Hepatocyte (in vitro differentiated cells): Measurements from ENCODE around the gene AK3.

Experiments used
- CTCF ChIP-seq: fragments of 200-600 bp; sonication (generic); IDR thresholded peaks from 2 replicates; pipeline ENCODE4 v1.5.1; 2016; ENCODE audit warnings: antibody characterized with exemption, mild to moderate bottlenecking; ENCODE audit not compliant: poor library complexity
- EZH2 ChIP-seq: fragments of 200-600 bp; sonication (generic); IDR thresholded peaks from 2 replicates; pipeline ENCODE4 v1.6.1; 2016; ENCODE audit warnings: antibody characterized with exemption, mild to moderate bottlenecking, borderline replicate concordance
- EZH2phosphoT487 ChIP-seq: fragments of 200-600 bp; sonication (generic); IDR thresholded peaks from one replicate; pipeline ENCODE4 v1.6.1; 2018; ENCODE audit warnings: antibody characterized with exemption, mild to moderate bottlenecking, low read depth, moderate library complexity; ENCODE audit not compliant: unreplicated experiment, severe bottlenecking

- no peak for TF ChIP-seq CTCF
- TF ChIP-seq EZH2: no peak
- TF ChIP-seq EZH2phosphoT487: no peak
Observed at GRCh38 chr9:4755026-4755609, 14.1 kb upstream of the AK3 start.
